ENCODE data around the gene OSGIN1. TPM values are rescaled to one million over a fixed set of nuclear protein-coding genes. Genes with fewer than 3 reads are reported as not detected.
"Not testable (repeated sequence)": the region's sequence is repeated elsewhere in the genome, so short reads cannot be mapped to it uniquely, and the experiment has no call there.

Gene OSGIN1
- total and polyA plus RNA-seq, 7 donors = 3.6 to 9.9 (median 5.4) TPM

DNA sequence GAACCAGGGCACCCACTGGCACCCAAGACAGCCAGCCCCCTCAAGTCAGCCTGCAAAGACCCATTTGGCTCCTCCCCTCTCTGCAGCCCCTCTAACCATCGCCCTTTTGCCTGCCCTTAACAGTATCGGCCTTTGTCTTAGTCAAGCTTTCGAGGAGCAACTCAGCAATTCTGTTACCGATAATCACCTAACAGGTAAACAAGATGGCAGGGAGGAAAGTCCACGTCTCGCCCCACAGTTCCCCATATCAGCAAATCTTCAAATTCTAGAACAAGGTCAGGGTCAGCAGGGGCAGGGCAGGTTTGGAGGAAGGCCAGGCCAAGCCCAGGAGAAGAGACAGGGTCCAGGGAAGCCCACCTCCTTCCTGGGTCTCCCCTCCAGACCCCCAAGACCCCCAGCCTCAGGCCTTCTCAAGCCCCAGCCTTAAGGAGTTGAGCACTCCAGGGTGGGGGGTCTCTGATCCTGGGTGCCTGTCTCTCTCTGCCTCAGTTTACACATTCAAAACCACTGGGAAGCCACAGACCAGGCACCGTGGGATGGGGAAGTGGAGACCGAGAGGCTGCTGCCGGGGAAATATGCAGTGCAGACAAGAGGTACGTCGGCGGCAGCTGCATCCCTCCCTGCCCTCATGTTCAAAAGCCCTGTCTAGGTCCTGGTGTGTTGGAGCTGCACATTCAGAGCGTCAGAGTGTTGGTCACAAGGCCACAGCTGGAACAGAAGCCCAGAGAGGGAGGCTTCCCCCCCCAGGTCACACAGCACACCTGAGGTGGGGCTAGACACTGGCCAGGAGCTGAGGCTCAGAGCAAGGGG lies 3.9 kb upstream of the OSGIN1 start:
- 68 to 87% methylated on average over 13 of the region's 13 CpGs for WGBS, 2 donors
- H3K27me3 ChIP-seq = no peaks in the 10 kb centered on the region

DNA sequence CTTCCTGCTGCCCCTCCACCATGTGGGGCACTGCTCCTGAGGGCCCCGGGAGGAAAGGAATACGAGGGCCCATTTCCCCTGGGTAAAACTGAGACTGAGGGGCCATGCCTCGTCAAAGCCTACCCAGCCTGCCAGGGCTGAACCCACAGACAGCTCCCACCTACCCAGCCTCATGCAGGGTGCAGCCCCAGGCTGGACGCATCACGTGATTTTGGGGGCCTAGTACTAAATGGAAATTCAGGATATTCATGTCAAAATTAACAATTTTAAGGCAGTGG lies 3.4 kb upstream of the OSGIN1 start:
- intact Hi-C loops (cut with DNase I) = loop anchor here (5.0 to 10.0 kb wide), 2 partner anchors 142 to 535 kb away; partner anchors contain the start of gene HSBP1
- H3K36me3 ChIP-seq = no peaks in the 10 kb centered on the region
- 90% methylated on average over 5 of the region's 5 CpGs for WGBS, 2 donors
- TF ChIP-seq POLR2A (IDR thresholded peaks at IDR 0.05) (no peak), CTCF (IDR thresholded peaks at IDR 0.05) (no peak), EP300 (IDR thresholded peaks at IDR 0.05) (no peak), POLR2AphosphoS5 (IDR thresholded peaks at IDR 0.05) (no peak)
- no peaks in the 10 kb centered on the region for H3K9me3 ChIP-seq
- H3K27ac ChIP-seq = no peak overlapping the region
- peaks cover 0 to 24% (median 23%) of the 10 kb centered on the region in 4 donors for H3K4me1 ChIP-seq
- H3K4me3 ChIP-seq = no peak overlapping the region
- no peaks in the 10 kb centered on the region for H3K27me3 ChIP-seq
- no peak for DNase-seq

More for the DNA sequence above, 3.9 kb upstream of the OSGIN1 start:
- H3K4me3 ChIP-seq = no peak overlapping the region
- no peak for DNase-seq
- H3K4me1 ChIP-seq = peaks cover 0 to 18% (median 17%) of the 10 kb centered on the region in 4 donors
- TF ChIP-seq EP300 (IDR thresholded peaks at IDR 0.05) (no peak), POLR2A (IDR thresholded peaks at IDR 0.05) (no peak), POLR2AphosphoS5 (IDR thresholded peaks at IDR 0.05) (no peak), CTCF (IDR thresholded peaks at IDR 0.05) (no peak)
- H3K27ac ChIP-seq = no peak overlapping the region
- intact Hi-C loops (cut with DNase I) = no loop called here
- no peaks in the 10 kb centered on the region for H3K9me3 ChIP-seq
- no peaks in the 10 kb centered on the region for H3K36me3 ChIP-seq

- not testable (repeated sequence) for H3K4me3 ChIP-seq, H3K36me3 ChIP-seq, H3K9me3 ChIP-seq, H3K27me3 ChIP-seq, DNase-seq
- intact Hi-C loops (cut with DNase I) = loop anchor here (5.0 to 10.0 kb wide), 2 partner anchors 144 to 534 kb away; partner anchors contain the start of gene HSBP1
- Histone ChIP-seq H3K4me1 (peaks cover 0 to 33% (median 29%) of the 10 kb centered on the region in 4 donors), H3K27ac (peak overlapping the region in 1 of 4 donors; percentile 5)
- 68 to 69% methylated on average over 10 of the region's 10 CpGs for WGBS, 2 donors
These were observed 2.1 kb upstream of the OSGIN1 start for GRCh38 chr16:83950862-83951399.

- Histone ChIP-seq H3K36me3 (no peaks in the 10 kb centered on the region), H3K4me1 (peaks cover 0 to 37% (median 29%) of the 10 kb centered on the region in 4 donors), H3K9me3 (no peaks in the 10 kb centered on the region), H3K27ac (peak overlapping the region in 1 of 4 donors; percentile 5), H3K4me3 (no peak overlapping the region), H3K27me3 (no peaks in the 10 kb centered on the region)
- TF ChIP-seq CTCF (IDR thresholded peaks at IDR 0.05) (no peak), POLR2AphosphoS5 (IDR thresholded peaks at IDR 0.05) (no peak), POLR2A (IDR thresholded peaks at IDR 0.05) (no peak), EP300 (IDR thresholded peaks at IDR 0.05) (no peak)
- WGBS, 2 donors = 3 to 43% methylated on average over 8 of the region's 8 CpGs
- intact Hi-C loops (cut with DNase I) = loop anchor here (5.0 to 10.0 kb wide), 2 partner anchors 144 to 533 kb away; partner anchors contain the start of gene HSBP1
- no peak for DNase-seq
These were observed 1.5 kb upstream of the OSGIN1 start for GRCh38 chr16:83951544-83951943.

- peaks cover 0 to 37% (median 29%) of the 10 kb centered on the region in 4 donors for H3K4me1 ChIP-seq
- H3K9me3 ChIP-seq = no peaks in the 10 kb centered on the region
- no peaks in the 10 kb centered on the region for H3K36me3 ChIP-seq
- no peaks in the 10 kb centered on the region for H3K27me3 ChIP-seq
- DNase-seq = no peak
- TF ChIP-seq POLR2AphosphoS5 (IDR thresholded peaks at IDR 0.05) (no peak), EP300 (IDR thresholded peaks at IDR 0.05) (no peak), POLR2A (IDR thresholded peaks at IDR 0.05) (no peak), CTCF (IDR thresholded peaks at IDR 0.05) (no peak)
- intact Hi-C loops (cut with DNase I) = loop anchor here (2.0 to 10.0 kb wide), 3 partner anchors 54 to 532 kb away; partner anchors contain the start of genes HSBP1 and MLYCD
- WGBS, 2 donors = 6 to 36% methylated on average over 8 of the region's 8 CpGs
- peak overlapping the region; percentile 89 to 93 (median 91) for H3K27ac ChIP-seq
- H3K4me3 ChIP-seq = peak overlapping the region in 3 of 4 donors; percentile 54 to 62 (median 60)
These were observed 477 bp upstream of the OSGIN1 start for GRCh38 chr16:83952587-83952939.
